SU-DHL-6 (cell line): ENCODE results near the gene PRAC2.

Experiments used
- H2AFZ ChIP-seq: fragments of 200-600 bp; sonication (generic); 2 replicates; pipeline ENCODE4 v1.6.1; 2014; ENCODE audit warnings: low read depth, mild to moderate bottlenecking, moderate library complexity, mixed read lengths, antibody characterized with exemption, low read length; ENCODE audit not compliant: severe bottlenecking
- H3F3A ChIP-seq: fragments of 200-600 bp; shearing (Covaris generic); 2 replicates; pipeline ENCODE4 v1.6.0; 2016; ENCODE audit warnings: antibody characterized with exemption, mild to moderate bottlenecking; ENCODE audit not compliant: insufficient read depth
- H3K27ac ChIP-seq: fragments of 200-600 bp; sonication (generic); 2 replicates; pipeline ENCODE4 v1.5.1; 2016; ENCODE audit warnings: low read depth, mild to moderate bottlenecking, low read length, moderate library complexity, mixed read lengths
- H3K27me3 ChIP-seq: fragments of 200-600 bp; sonication (generic), shearing (Covaris generic); 2 replicates; pipeline ENCODE4 v1.6.0; 2014; ENCODE audit warnings: mild to moderate bottlenecking, low read length
- H3K36me3 ChIP-seq: fragments of 200-600 bp; sonication (generic); 2 replicates; pipeline ENCODE4 v1.6.1; 2014; ENCODE audit warnings: mild to moderate bottlenecking, low read length, mixed read lengths
- H3K4me2 ChIP-seq: fragments of 300-600, 200-600 bp; shearing (Covaris generic), sonication (generic); 2 replicates; pipeline ENCODE4 v1.6.0; 2014; ENCODE audit warnings: low read length, low read depth, mild to moderate bottlenecking; ENCODE audit not compliant: poor library complexity, severe bottlenecking
- H3K4me3 ChIP-seq: fragments of 200-600 bp; sonication (generic); 2 replicates; pipeline ENCODE4 v1.5.1; 2014; ENCODE audit warnings: antibody characterized with exemption, low read length, mild to moderate bottlenecking, mixed read lengths; ENCODE audit not compliant: insufficient read depth, poor library complexity, severe bottlenecking
- H3K79me2 ChIP-seq: fragments of 200-600 bp; sonication (generic); 2 replicates; pipeline ENCODE4 v1.6.1; 2014; ENCODE audit warnings: mild to moderate bottlenecking, low read length, moderate library complexity; ENCODE audit not compliant: insufficient read depth
- H3K9ac ChIP-seq: fragments of 200-600 bp; sonication (generic); 2 replicates; pipeline ENCODE4 v1.7.0; 2014; ENCODE audit warnings: mild to moderate bottlenecking, low read length
- H3K9me2 ChIP-seq: fragments of 200-600 bp; sonication (generic); replicated peaks from 2 replicates; pipeline ENCODE4 v1.6.1; 2014; ENCODE audit warnings: low read length; ENCODE audit not compliant: insufficient read depth
- H3K9me3 ChIP-seq: fragments of 200-600 bp; sonication (generic); 2 replicates; pipeline ENCODE4 v1.6.1; 2014; ENCODE audit warnings: low read length, mixed read lengths; ENCODE audit not compliant: insufficient read depth
- H4K20me1 ChIP-seq: fragments of 200-600 bp; sonication (generic); 2 replicates; pipeline ENCODE4 v1.6.1; 2014; ENCODE audit warnings: low read depth, mild to moderate bottlenecking, antibody characterized with exemption, low read length, moderate library complexity, mixed read lengths
- CTCF ChIP-seq: fragments of 200-600 bp; sonication (generic); IDR thresholded peaks from one replicate; pipeline ENCODE4 v1.5.1; 2017; ENCODE audit warnings: antibody characterized with exemption, mild to moderate bottlenecking, low read length, moderate library complexity; ENCODE audit not compliant: insufficient read depth, poor library complexity, severe bottlenecking
- EZH2phosphoT487 ChIP-seq: fragments of 200-600 bp; sonication (generic), shearing (Covaris generic); conservative IDR thresholded peaks from 2 replicates; pipeline ENCODE4 v1.6.1; 2018; ENCODE audit warnings: mild to moderate bottlenecking, antibody characterized with exemption, low read length, moderate library complexity, mixed read lengths

Gene PRAC2

GRCh38 chr17:48770954-48771353 lies 48.0 kb downstream of the PRAC2 start:
- no peak overlapping the region for H3K4me2 ChIP-seq
- no peaks in the 10 kb centered on the region for H3K9me2 ChIP-seq
- H3K27me3 ChIP-seq = no peaks in the 10 kb centered on the region
- H4K20me1 ChIP-seq = no peaks in the 10 kb centered on the region
- H2AFZ ChIP-seq = no peak overlapping the region
- H3K79me2 ChIP-seq = no peaks in the 10 kb centered on the region
- no peak for TF ChIP-seq CTCF
- no peak for TF ChIP-seq EZH2phosphoT487
- H3K27ac ChIP-seq = no peak overlapping the region
- no peak overlapping the region for H3K4me3 ChIP-seq
- no peaks in the 10 kb centered on the region for H3K36me3 ChIP-seq
- H3K9me3 ChIP-seq = no peaks in the 10 kb centered on the region
- no peaks in the 10 kb centered on the region for H3F3A ChIP-seq
- no peak overlapping the region for H3K9ac ChIP-seq

- no peak overlapping the region for H3K4me2 ChIP-seq
- no peaks in the 10 kb centered on the region for H3K9me2 ChIP-seq
Observed at GRCh38 chr17:48773245-48773644, 50.3 kb downstream of the PRAC2 start.

More at GRCh38 chr17:48773245-48773644, 50.3 kb downstream of the PRAC2 start:
- H2AFZ ChIP-seq = no peak overlapping the region
- no peaks in the 10 kb centered on the region for H3F3A ChIP-seq
- no peaks in the 10 kb centered on the region for H3K27me3 ChIP-seq
- H3K36me3 ChIP-seq = no peaks in the 10 kb centered on the region
- H4K20me1 ChIP-seq = no peaks in the 10 kb centered on the region
- H3K9ac ChIP-seq = no peak overlapping the region
- H3K9me3 ChIP-seq = no peaks in the 10 kb centered on the region
- no peak overlapping the region for H3K27ac ChIP-seq
- TF ChIP-seq EZH2phosphoT487 (no peak), CTCF (no peak)
- H3K4me3 ChIP-seq = no peak overlapping the region
- no peaks in the 10 kb centered on the region for H3K79me2 ChIP-seq
